HCT116 (cell line): ENCODE results near the gene CAMSAP1. TPM values are rescaled to one million over a fixed set of nuclear protein-coding genes. Genes with fewer than 3 reads are reported as not detected.

Experiments used
- ATAC-seq: fragments of 200-7000 bp; cut with Tn5 transposase; 2 replicates; pipeline ENCODE4 v1.9.1; 2020; ENCODE audit warnings: mild to moderate bottlenecking, moderate library complexity
- BruUV-seq: library from RNA; stranded (reverse); fragments of 400-500 nt; replicated peaks from 2 replicates; lab custom pipeline; 2021; lab: Mats Ljungman, UMichigan
- CTCF ChIA-PET: fragments of 300-600 bp; sonication (Branson Sonifier 250); formaldehyde crosslinking; loops from one replicate; lab custom pipeline; 2021; ENCODE audit warnings: antibody characterized with exemption; lab: Charles Lee
- POLR2A ChIA-PET: fragments of 300-600, 350-600 bp; sonication (Branson Sonifier 250); formaldehyde crosslinking; loops from one replicate; lab custom pipeline; 2021; ENCODE audit warnings: antibody characterized with exemption; lab: Charles Lee
- RAD21 ChIA-PET, 2 experiments: fragments of 300-600 bp; sonication (Branson Sonifier 250); formaldehyde crosslinking; loops; one replicate each; lab custom pipeline; 2023; ENCODE audit warnings: low total read pairs in 2 of 2; ENCODE audit not compliant: uncharacterized antibody in 2 of 2, unreplicated experiment in 2 of 2, low non-redundant PET in 1 of 2; lab: Charles Lee
- DNase-seq: peaks from one replicate; pipeline ENCODE4 v3.0.0-alpha.2; 2010; ENCODE audit warnings: low read depth, low spot score
- H2AFZ ChIP-seq: fragments of 200-600 bp; shearing (Covaris generic), sonication (generic); 2 replicates; pipeline ENCODE4 v1.6.1; 2017; ENCODE audit warnings: low read depth, mixed run types, mixed read lengths, antibody characterized with exemption, low read length; ENCODE audit not compliant: poor library complexity, severe bottlenecking
- H3K27ac ChIP-seq: 2 replicates; pipeline ENCODE4 v1.5.1; 2012; ENCODE audit warnings: low read depth, low read length
- H3K27me3 ChIP-seq: fragments of 200-600 bp; sonication (generic); 2 replicates; pipeline ENCODE4 v1.6.1; 2016; ENCODE audit warnings: mixed run types, low read length, mixed read lengths; ENCODE audit not compliant: insufficient read depth
- H3K36me3 ChIP-seq, 2 experiments: fragments of 200-500 bp in 1 of 2; fragments of 200-600 bp in 1 of 2; sonication (Bioruptor generic) in 1 of 2; sonication (generic) in 1 of 2; 2 replicates each; pipeline versions ENCODE4 v1.5.1 to v1.6.1; 2014 to 2016; ENCODE audit warnings: low read length in 2 of 2, inconsistent platforms in 1 of 2, mixed read lengths in 1 of 2, mixed run types in 1 of 2; ENCODE audit not compliant: insufficient read depth in 2 of 2, control insufficient read depth in 1 of 2
- H3K4me1 ChIP-seq, 2 experiments: fragments of 200-600 bp in 1 of 2; sonication (generic) in 1 of 2; 2 replicates each; pipeline versions ENCODE4 v1.5.1 to v1.6.1; 2012 to 2017; ENCODE audit warnings: low read length in 2 of 2, inconsistent platforms in 1 of 2, mild to moderate bottlenecking in 1 of 2, mixed read lengths in 1 of 2, mixed run types in 1 of 2, moderate library complexity in 1 of 2; ENCODE audit not compliant: insufficient read depth in 2 of 2, control insufficient read depth in 1 of 2
- H3K4me2 ChIP-seq: fragments of 200-600 bp; sonication (generic); 2 replicates; pipeline ENCODE4 v1.6.1; 2017; ENCODE audit warnings: mixed run types, low read length, mixed read lengths
- H3K4me3 ChIP-seq, 2 experiments: fragments of 200-600 bp in 1 of 2; sonication (generic) in 1 of 2; replicated peaks in 1 of 2; 2 replicates each; pipeline ENCODE4 v1.5.1; 2011 to 2016; ENCODE audit warnings: low read length in 2 of 2, control low read depth in 1 of 2, low read depth in 1 of 2, mild to moderate bottlenecking in 1 of 2, mixed read lengths in 1 of 2, mixed run types in 1 of 2
- H3K79me2 ChIP-seq: fragments of 200-600 bp; sonication (generic); 2 replicates; pipeline ENCODE4 v1.6.1; 2017; ENCODE audit warnings: mild to moderate bottlenecking, mixed run types, low read length, moderate library complexity, mixed read lengths; ENCODE audit not compliant: insufficient read depth
- H3K9ac ChIP-seq: fragments of 200-600 bp; sonication (generic); 2 replicates; pipeline ENCODE4 v1.6.1; 2016; ENCODE audit warnings: low read length, mixed read lengths
- H3K9me2 ChIP-seq: fragments of 200-600 bp; sonication (generic), shearing (Covaris generic); 2 replicates; pipeline ENCODE4 v1.6.1; 2017; ENCODE audit warnings: mixed run types, mild to moderate bottlenecking, moderate library complexity; ENCODE audit not compliant: insufficient read depth
- H3K9me3 ChIP-seq, 2 experiments: fragments of 200-500 bp in 1 of 2; fragments of 200-600 bp in 1 of 2; sonication (Bioruptor generic) in 1 of 2; sonication (generic) in 1 of 2; 2 replicates each; pipeline ENCODE4 v1.6.1; 2014 to 2017; ENCODE audit warnings: low read length in 2 of 2, mixed read lengths in 2 of 2, inconsistent platforms in 1 of 2, low read depth in 1 of 2, mild to moderate bottlenecking in 1 of 2, mixed run types in 1 of 2, moderate library complexity in 1 of 2; ENCODE audit not compliant: control insufficient read depth in 1 of 2, insufficient read depth in 1 of 2
- H4K20me1 ChIP-seq: fragments of 200-600 bp; sonication (generic), shearing (Covaris generic); 2 replicates; pipeline ENCODE4 v1.6.1; 2017; ENCODE audit warnings: mixed run types, mild to moderate bottlenecking, moderate library complexity; ENCODE audit not compliant: insufficient read depth
- CBX3 ChIP-seq: IDR thresholded peaks from 2 replicates; pipeline ENCODE4 v1.6.1; 2012; ENCODE audit warnings: low read depth
- CEBPB ChIP-seq: IDR thresholded peaks from 2 replicates; pipeline ENCODE4 v1.6.1; 2012; ENCODE audit warnings: low read depth
- EGR1 ChIP-seq: IDR thresholded peaks from 2 replicates; pipeline ENCODE4 v1.6.1; 2012; ENCODE audit warnings: low read depth
- ELF1 ChIP-seq: IDR thresholded peaks from 2 replicates; pipeline ENCODE4 v1.6.1; 2012; ENCODE audit warnings: low read depth, borderline replicate concordance
- EZH2 ChIP-seq: fragments of 200-600 bp; sonication (generic); IDR thresholded peaks from 2 replicates; pipeline ENCODE4 v1.6.1; 2017; ENCODE audit warnings: antibody characterized with exemption, mixed run types
- EZH2phosphoT487 ChIP-seq: fragments of 200-600 bp; IDR thresholded peaks from 2 replicates; pipeline ENCODE4 v1.6.1; 2018; ENCODE audit warnings: antibody characterized with exemption, borderline replicate concordance
- FOSL1 ChIP-seq: IDR thresholded peaks from 2 replicates; pipeline ENCODE4 v1.6.1; 2012; ENCODE audit warnings: low read depth
- JUND ChIP-seq: IDR thresholded peaks from 2 replicates; pipeline ENCODE4 v1.6.1; 2012
- POLR2AphosphoS5 ChIP-seq: IDR thresholded peaks from 2 replicates; pipeline ENCODE4 v1.6.1; 2011; ENCODE audit warnings: mild to moderate bottlenecking, low read depth, low read length, moderate library complexity
- SRF ChIP-seq: IDR thresholded peaks from 2 replicates; pipeline ENCODE4 v1.6.1; 2012; ENCODE audit warnings: low read depth
- TCF7L2 ChIP-seq: IDR thresholded peaks from 2 replicates; pipeline ENCODE4 v1.7.0; 2011; ENCODE audit warnings: borderline replicate concordance, inconsistent platforms; ENCODE audit not compliant: insufficient read depth, insufficient read length; ENCODE audit errors: extremely low read depth
- ZFX ChIP-seq: fragments of 450-650 bp; IDR thresholded peaks from 2 replicates; pipeline ENCODE4 v1.6.1; 2017
- ZNF274 ChIP-seq: fragments of 200-500 bp; sonication (Bioruptor generic); IDR thresholded peaks from 2 replicates; pipeline ENCODE4 v1.6.1; 2014; ENCODE audit warnings: mild to moderate bottlenecking, low read depth, low read length, inconsistent platforms
- intact Hi-C: fragments of 100-400 bp; cut with micrococcal nuclease; formaldehyde crosslinking; loops from 2 replicates; pipeline ENCODE4 v1.10.0; 2022
- total RNA-seq: library from RNA; stranded (reverse); gene quantifications from one replicate; pipeline ENCODE4 v1.2.1, GENCODE V29; 2021; ENCODE audit not compliant: unreplicated experiment
- TF ChIP-seq, protein P1 (sequence below): IDR thresholded peaks from 2 replicates; pipeline ENCODE4 v1.6.1; 2012
- TF ChIP-seq, protein P2 (sequence below): IDR thresholded peaks from 2 replicates; pipeline ENCODE4 v1.6.1; 2012
- TF ChIP-seq, protein P3 (sequence below), 3 experiments: fragments of 200-600 bp in 1 of 3; sonication (generic) in 1 of 3; IDR thresholded peaks in 2 of 3; conservative IDR thresholded peaks in 1 of 3; 2 replicates each; pipeline ENCODE4 v1.5.1; 2012 to 2017; ENCODE audit warnings: low read depth in 2 of 3, low read length in 2 of 3, antibody characterized with exemption in 1 of 3, borderline replicate concordance in 1 of 3, control low read depth in 1 of 3, mild to moderate bottlenecking in 1 of 3, mixed read lengths in 1 of 3, mixed run types in 1 of 3, moderate library complexity in 1 of 3; ENCODE audit not compliant: insufficient read depth in 1 of 3
- TF ChIP-seq, protein P4 (sequence below): IDR thresholded peaks from 2 replicates; pipeline ENCODE4 v1.6.1; 2011; ENCODE audit warnings: mild to moderate bottlenecking, low read length, moderate library complexity; ENCODE audit not compliant: insufficient replicate concordance; ENCODE audit errors: extremely low read depth

Gene CAMSAP1
- total RNA-seq, 1 experiment from 2014 or later = 33.1 TPM

DNA sequence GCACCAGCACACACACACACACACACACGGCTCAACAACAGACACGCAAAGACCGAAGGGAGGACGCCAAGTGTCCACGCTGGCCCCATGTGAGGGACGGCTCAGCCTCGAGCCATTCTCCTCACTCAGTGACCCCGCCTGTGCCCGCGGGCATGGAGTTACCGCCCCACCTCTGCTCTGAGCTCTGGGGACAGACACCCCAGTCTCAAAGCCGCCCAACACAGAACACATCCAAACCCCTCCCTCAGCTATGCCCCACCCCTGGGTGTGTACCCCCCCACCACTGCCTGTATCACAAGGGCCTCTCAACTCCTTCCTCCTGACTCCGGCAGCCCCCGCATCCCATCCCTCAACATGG lies 81.2 kb downstream of the CAMSAP1 start:
- Histone ChIP-seq H3K4me3 (no peak overlapping the region), H3K36me3 (peaks cover 11 to 24% of the 10 kb centered on the region in 2 experiments), H4K20me1 (no peaks in the 10 kb centered on the region), H3K9me2 (no peaks in the 10 kb centered on the region), H3K27me3 (no peaks in the 10 kb centered on the region), H3K9ac (no peak overlapping the region), H3K27ac (no peak overlapping the region), H3K79me2 (peaks cover 42% of the 10 kb centered on the region), H3K4me2 (no peak overlapping the region), H2AFZ (no peak overlapping the region), H3K9me3 (no peaks in the 10 kb centered on the region), H3K4me1 (no peaks in the 10 kb centered on the region)
- intact Hi-C loops = no loop called here
- RAD21 ChIA-PET = no interaction called here
- no TSS peak for BruUV-seq
- ATAC-seq = no peak
- no peak for DNase-seq
- POLR2A ChIA-PET = interaction anchor here (0.5 kb wide), 1 partner anchor 17 kb away, joined by 3 read pairs; no protein-coding TSS in a partner anchor
- TF ChIP-seq, protein P1, sequence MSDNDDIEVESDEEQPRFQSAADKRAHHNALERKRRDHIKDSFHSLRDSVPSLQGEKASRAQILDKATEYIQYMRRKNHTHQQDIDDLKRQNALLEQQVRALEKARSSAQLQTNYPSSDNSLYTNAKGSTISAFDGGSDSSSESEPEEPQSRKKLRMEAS = no peak
- TF ChIP-seq EGR1 = no peak
- TF ChIP-seq ZFX = no peak
- TF ChIP-seq EZH2phosphoT487 = no peak
- TF ChIP-seq CEBPB = no peak
- CTCF ChIA-PET = no interaction called here

DNA sequence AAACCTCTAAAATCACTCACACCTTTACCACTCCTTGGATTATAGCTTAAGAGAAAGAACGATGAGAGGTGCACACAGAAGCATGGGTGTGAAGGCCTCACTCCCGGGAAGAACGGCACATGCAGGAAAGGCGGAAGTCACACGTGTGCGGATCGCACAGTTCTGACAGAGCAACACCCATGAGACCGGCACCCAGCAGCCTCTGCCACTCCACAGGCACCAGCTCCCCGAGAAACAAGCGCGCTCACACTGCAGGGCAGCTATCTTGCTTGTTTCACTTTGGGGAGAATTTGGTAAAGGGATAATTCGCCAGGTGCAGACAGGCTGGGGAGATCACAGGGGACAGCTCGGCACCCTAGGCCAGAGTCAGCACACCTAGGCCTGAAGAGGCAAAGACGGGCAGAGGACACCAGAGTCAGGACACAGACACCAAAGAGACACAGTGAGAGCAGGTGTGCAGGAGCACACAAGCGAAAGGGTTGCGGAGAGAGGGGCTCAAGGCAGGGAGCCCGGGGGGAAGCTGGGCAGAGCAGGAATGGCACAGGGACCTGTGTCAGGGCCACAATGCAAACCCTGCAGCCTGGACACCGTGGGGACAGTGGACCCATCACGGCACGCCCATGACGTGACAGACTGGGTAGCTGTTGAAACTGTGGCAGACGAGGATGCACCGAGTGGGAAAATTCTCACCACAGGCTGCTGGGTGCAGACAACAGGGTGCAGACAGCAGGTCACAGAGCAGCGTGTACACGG lies 81.7 kb downstream of the CAMSAP1 start:
- Histone ChIP-seq H2AFZ (no peak overlapping the region), H3K27ac (no peak overlapping the region), H3K4me2 (no peak overlapping the region), H3K79me2 (peaks cover 36% of the 10 kb centered on the region), H3K27me3 (no peaks in the 10 kb centered on the region), H3K36me3 (peaks cover 16 to 27% of the 10 kb centered on the region in 2 experiments), H3K9me2 (no peaks in the 10 kb centered on the region), H3K9ac (no peak overlapping the region), H4K20me1 (no peaks in the 10 kb centered on the region), H3K4me1 (no peaks in the 10 kb centered on the region), H3K4me3 (no peak overlapping the region), H3K9me3 (no peaks in the 10 kb centered on the region)
- CTCF ChIA-PET = no interaction called here
- POLR2A ChIA-PET = interaction anchor here (0.5 kb wide), 1 partner anchor 18 kb away, joined by 3 read pairs; no protein-coding TSS in a partner anchor
- BruUV-seq = no TSS peak
- DNase-seq (no peak), ATAC-seq (no peak)
- intact Hi-C loops = no loop called here
- RAD21 ChIA-PET = no interaction called here
- TF ChIP-seq, protein P2, sequence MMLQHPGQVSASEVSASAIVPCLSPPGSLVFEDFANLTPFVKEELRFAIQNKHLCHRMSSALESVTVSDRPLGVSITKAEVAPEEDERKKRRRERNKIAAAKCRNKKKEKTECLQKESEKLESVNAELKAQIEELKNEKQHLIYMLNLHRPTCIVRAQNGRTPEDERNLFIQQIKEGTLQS = no peak
- TF ChIP-seq ZNF274 = no peak
- TF ChIP-seq ELF1 = no peak
- no peak for TF ChIP-seq SRF
- TF ChIP-seq EZH2 = no peak
- TF ChIP-seq FOSL1 = no peak
- no peak for TF ChIP-seq CBX3
- TF ChIP-seq POLR2AphosphoS5 = no peak
- TF ChIP-seq JUND = no peak
- TF ChIP-seq, protein P3, sequence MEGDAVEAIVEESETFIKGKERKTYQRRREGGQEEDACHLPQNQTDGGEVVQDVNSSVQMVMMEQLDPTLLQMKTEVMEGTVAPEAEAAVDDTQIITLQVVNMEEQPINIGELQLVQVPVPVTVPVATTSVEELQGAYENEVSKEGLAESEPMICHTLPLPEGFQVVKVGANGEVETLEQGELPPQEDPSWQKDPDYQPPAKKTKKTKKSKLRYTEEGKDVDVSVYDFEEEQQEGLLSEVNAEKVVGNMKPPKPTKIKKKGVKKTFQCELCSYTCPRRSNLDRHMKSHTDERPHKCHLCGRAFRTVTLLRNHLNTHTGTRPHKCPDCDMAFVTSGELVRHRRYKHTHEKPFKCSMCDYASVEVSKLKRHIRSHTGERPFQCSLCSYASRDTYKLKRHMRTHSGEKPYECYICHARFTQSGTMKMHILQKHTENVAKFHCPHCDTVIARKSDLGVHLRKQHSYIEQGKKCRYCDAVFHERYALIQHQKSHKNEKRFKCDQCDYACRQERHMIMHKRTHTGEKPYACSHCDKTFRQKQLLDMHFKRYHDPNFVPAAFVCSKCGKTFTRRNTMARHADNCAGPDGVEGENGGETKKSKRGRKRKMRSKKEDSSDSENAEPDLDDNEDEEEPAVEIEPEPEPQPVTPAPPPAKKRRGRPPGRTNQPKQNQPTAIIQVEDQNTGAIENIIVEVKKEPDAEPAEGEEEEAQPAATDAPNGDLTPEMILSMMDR (IDR thresholded peaks at IDR 0.05 in 2 of 3, conservative IDR thresholded peaks at IDR 0.05 in 1 of 3; ENCODE audit: borderline replicate concordance in 1 of 3, insufficient read depth in 1 of 3, low read depth in 2 of 3, low read length in 2 of 3) = no peak
- TF ChIP-seq EZH2phosphoT487 = no peak
- no peak for TF ChIP-seq TCF7L2
- TF ChIP-seq, protein P4, sequence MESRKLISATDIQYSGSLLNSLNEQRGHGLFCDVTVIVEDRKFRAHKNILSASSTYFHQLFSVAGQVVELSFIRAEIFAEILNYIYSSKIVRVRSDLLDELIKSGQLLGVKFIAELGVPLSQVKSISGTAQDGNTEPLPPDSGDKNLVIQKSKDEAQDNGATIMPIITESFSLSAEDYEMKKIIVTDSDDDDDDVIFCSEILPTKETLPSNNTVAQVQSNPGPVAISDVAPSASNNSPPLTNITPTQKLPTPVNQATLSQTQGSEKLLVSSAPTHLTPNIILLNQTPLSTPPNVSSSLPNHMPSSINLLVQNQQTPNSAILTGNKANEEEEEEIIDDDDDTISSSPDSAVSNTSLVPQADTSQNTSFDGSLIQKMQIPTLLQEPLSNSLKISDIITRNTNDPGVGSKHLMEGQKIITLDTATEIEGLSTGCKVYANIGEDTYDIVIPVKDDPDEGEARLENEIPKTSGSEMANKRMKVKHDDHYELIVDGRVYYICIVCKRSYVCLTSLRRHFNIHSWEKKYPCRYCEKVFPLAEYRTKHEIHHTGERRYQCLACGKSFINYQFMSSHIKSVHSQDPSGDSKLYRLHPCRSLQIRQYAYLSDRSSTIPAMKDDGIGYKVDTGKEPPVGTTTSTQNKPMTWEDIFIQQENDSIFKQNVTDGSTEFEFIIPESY = no peak
